ENCODE results near the gene VCL. TPM values are rescaled to one million over a fixed set of nuclear protein-coding genes. Genes with fewer than 3 reads are reported as not detected.
A peak's percentile ranks its signal among the peaks of the same experiment; 100 is the strongest.

Gene VCL
- total RNA-seq, 2 donors from 2014 or later: 24.4 to 31.6 TPM

DNA sequence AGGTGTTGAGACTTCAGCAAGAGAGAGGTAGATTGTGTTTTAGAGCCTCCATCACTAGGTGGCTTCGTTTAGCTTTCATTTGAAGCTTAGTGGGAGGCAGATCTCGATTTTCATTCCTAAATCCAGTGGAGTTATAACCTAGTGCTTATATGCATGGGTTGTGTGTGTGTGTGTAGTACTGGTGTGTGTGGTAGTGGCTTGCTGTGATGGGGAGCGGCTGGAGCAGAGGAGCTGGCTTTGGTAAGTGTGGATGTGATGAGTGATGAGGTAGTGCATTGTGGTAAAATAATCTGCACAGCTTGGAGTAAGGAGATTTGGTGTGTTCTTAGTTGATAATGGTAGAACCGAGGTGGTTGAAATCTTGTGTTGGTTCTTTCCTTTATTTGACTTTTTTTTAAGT lies 109.5 kb downstream of the VCL start:
- Histone ChIP-seq H3K36me3 (replicated peaks in 1 of 2; ENCODE audit: insufficient read depth in 1 of 2, low read depth in 2 of 2) (peaks cover 0 to 42% of the 10 kb centered on the region in 2 donors), H3K27me3 (no peaks in the 10 kb centered on the region), H3K9me3 (no peaks in the 10 kb centered on the region), H3K4me3 (no peak overlapping the region), H3K27ac (no peak overlapping the region), H3K4me1 (no peaks in the 10 kb centered on the region)
- TF ChIP-seq, protein P1, sequence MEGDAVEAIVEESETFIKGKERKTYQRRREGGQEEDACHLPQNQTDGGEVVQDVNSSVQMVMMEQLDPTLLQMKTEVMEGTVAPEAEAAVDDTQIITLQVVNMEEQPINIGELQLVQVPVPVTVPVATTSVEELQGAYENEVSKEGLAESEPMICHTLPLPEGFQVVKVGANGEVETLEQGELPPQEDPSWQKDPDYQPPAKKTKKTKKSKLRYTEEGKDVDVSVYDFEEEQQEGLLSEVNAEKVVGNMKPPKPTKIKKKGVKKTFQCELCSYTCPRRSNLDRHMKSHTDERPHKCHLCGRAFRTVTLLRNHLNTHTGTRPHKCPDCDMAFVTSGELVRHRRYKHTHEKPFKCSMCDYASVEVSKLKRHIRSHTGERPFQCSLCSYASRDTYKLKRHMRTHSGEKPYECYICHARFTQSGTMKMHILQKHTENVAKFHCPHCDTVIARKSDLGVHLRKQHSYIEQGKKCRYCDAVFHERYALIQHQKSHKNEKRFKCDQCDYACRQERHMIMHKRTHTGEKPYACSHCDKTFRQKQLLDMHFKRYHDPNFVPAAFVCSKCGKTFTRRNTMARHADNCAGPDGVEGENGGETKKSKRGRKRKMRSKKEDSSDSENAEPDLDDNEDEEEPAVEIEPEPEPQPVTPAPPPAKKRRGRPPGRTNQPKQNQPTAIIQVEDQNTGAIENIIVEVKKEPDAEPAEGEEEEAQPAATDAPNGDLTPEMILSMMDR (IDR thresholded peaks at IDR 0.05): no peak
- no peak for TF ChIP-seq POLR2A (IDR thresholded peaks at IDR 0.05)
- 65 to 68% methylated on average over 4 of the region's 4 CpGs for WGBS, 2 donors
- intact Hi-C loops (cut with DNase I): no loop called here
- ATAC-seq: no peak
- no peak for DNase-seq

DNA sequence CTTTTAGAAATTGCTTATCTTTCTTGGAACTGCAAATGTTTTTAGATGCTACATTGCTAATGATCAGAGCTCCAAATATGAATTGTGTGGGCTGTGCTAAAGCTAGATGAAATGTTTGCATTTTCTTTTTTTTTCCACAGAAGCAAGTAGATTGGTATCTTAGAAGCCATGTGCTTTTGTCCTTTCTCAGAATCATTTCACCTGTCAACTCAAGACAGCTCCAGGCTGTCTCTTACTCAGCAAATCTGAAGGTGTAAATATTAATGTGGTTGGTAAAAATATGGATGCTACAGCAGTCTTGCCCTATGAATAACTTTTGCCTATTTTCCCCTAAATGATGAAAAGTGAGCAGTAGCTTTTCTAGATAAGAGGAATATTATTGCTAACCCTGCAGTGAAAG lies 111.5 kb downstream of the VCL start:
- TF ChIP-seq, protein P1 (IDR thresholded peaks at IDR 0.05): no peak
- no peak for TF ChIP-seq POLR2A (IDR thresholded peaks at IDR 0.05)
- Histone ChIP-seq H3K27me3 (no peaks in the 10 kb centered on the region), H3K36me3 (replicated peaks in 1 of 2; ENCODE audit: insufficient read depth in 1 of 2, low read depth in 2 of 2) (peaks cover 0 to 42% of the 10 kb centered on the region in 2 donors), H3K9me3 (no peaks in the 10 kb centered on the region), H3K4me3 (no peak overlapping the region), H3K4me1 (peaks cover 7% of the 10 kb centered on the region), H3K27ac (no peak overlapping the region)
- intact Hi-C loops (cut with DNase I): no loop called here
- DNase-seq (no peak), ATAC-seq (no peak)

DNA sequence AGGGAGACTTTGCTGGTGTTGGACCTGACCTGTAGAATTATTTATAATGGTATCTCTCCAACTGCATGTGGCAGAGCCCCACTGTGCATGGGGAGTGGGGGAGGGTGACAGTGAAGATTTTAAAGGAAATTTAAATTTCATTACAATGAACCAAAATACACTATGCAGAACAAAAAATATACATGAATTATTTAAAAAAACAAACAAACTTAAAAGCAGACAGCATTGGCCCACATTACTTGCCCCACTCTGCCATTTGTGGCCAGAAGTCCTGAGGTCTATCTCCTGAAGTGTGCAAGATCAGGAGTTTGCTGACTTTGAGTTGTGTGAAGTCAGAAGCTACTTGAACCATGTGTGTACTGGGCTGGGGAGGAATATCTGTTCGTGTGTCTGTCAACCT lies 112.2 kb downstream of the VCL start:
- ATAC-seq (no peak), DNase-seq (no peak)
- Histone ChIP-seq H3K4me1 (peaks cover 7% of the 10 kb centered on the region), H3K4me3 (no peak overlapping the region), H3K27me3 (no peaks in the 10 kb centered on the region), H3K27ac (no peak overlapping the region), H3K36me3 (replicated peaks in 1 of 2; ENCODE audit: insufficient read depth in 1 of 2, low read depth in 2 of 2) (peaks cover 0 to 38% of the 10 kb centered on the region in 2 donors), H3K9me3 (no peaks in the 10 kb centered on the region)
- intact Hi-C loops (cut with DNase I): no loop called here
- WGBS, 2 donors: 70% methylated on average over 1 of the region's 1 CpG
- no peak for TF ChIP-seq POLR2A (IDR thresholded peaks at IDR 0.05)
- TF ChIP-seq, protein P1 (IDR thresholded peaks at IDR 0.05): no peak

DNA sequence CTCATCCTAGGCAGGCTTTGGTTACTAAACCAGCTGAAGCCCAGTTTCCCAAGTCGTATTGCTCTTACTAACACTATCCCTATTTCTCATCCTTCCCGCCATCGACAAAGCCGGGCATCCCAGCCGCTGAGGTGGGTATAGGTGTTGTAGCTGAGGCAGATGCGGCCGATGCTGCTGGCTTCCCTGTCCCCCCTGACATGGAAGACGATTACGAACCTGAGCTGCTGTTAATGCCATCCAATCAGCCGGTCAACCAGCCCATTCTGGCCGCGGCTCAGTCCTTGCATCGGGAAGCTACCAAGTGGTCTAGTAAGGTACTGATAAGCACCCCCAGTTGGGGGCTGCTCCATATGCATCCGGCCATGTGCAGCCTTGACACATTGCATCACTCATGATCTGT lies 113.9 kb downstream of the VCL start:
- no peak overlapping the region for H3K27ac ChIP-seq
- no peaks in the 10 kb centered on the region for H3K9me3 ChIP-seq
- H3K4me3 ChIP-seq: no peak overlapping the region
- H3K36me3 ChIP-seq (replicated peaks in 1 of 2; ENCODE audit: insufficient read depth in 1 of 2, low read depth in 2 of 2): peaks cover 0 to 37% of the 10 kb centered on the region in 2 donors
- intact Hi-C loops (cut with DNase I): no loop called here
- DNase-seq: no peak
- ATAC-seq: no peak
- H3K27me3 ChIP-seq: no peaks in the 10 kb centered on the region
- TF ChIP-seq POLR2A (IDR thresholded peaks at IDR 0.05): no peak
- TF ChIP-seq, protein P1 (IDR thresholded peaks at IDR 0.05): no peak
- H3K4me1 ChIP-seq: peaks cover 7% of the 10 kb centered on the region
- 93 to 94% methylated on average over 9 to 14 of the region's 14 CpGs for WGBS, 2 donors

DNA sequence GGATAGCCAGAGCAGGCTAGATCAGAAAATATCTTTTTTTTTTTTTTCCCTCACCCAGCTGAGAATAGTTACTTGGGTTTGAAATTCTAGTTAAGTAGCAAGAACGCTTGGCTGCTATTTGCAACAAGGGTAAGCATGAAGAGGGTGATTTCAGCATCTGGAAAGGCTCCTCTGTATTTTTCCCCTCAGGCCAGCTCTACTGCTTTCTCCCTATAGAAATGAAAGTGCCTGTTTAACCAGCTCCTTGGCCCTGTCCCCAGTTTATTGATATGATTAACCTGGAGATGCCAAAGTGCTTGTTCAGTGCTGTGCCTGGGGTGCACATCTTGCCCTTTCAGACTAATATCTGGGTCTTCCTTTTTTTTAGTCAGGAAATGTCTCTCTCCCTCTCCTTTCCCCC lies 115.6 kb downstream of the VCL start:
- no peak overlapping the region for H3K4me3 ChIP-seq
- H3K9me3 ChIP-seq: no peaks in the 10 kb centered on the region
- H3K27me3 ChIP-seq: no peaks in the 10 kb centered on the region
- intact Hi-C loops (cut with DNase I): no loop called here
- H3K36me3 ChIP-seq (replicated peaks in 1 of 2; ENCODE audit: insufficient read depth in 1 of 2, low read depth in 2 of 2): peaks cover 0 to 40% of the 10 kb centered on the region in 2 donors
- ATAC-seq (peak; percentile 52), DNase-seq (peak in 1 of 4 donors; percentile 19)
- no peak for TF ChIP-seq POLR2A (IDR thresholded peaks at IDR 0.05)
- TF ChIP-seq, protein P1 (IDR thresholded peaks at IDR 0.05): no peak
- peaks cover 7% of the 10 kb centered on the region for H3K4me1 ChIP-seq
- WGBS, 2 donors: 31 to 35% methylated on average over 1 of the region's 1 CpG
- no peak overlapping the region for H3K27ac ChIP-seq
